ENCODE measurements around the gene BCL6B.

- no peak for TF ChIP-seq CTCF (IDR thresholded peaks at IDR 0.05; ENCODE audit: insufficient read depth, low read depth, low read length)
- no peak for TF ChIP-seq EZH2 (IDR thresholded peaks at IDR 0.05; ENCODE audit: insufficient read depth, low read length)
These were observed 6.4 kb upstream of the BCL6B start for GRCh38 chr17:7016418-7016817.

All from astrocyte (in vitro differentiated cells and primary cell).